GM12878 (cell line): Measurements from ENCODE around the gene SBNO2.
"Not testable (repeated sequence)": the region's sequence is repeated elsewhere in the genome, so short reads cannot be mapped to it uniquely, and the experiment has no call there.

Source experiments
- BACH1 ChIP-seq: fragments of 450-650 bp; IDR thresholded peaks from 2 replicates; pipeline ENCODE4 v1.6.1; 2017; ENCODE audit warnings: mild to moderate bottlenecking, borderline replicate concordance
- CTCF ChIP-seq, 3 experiments: IDR thresholded peaks in 2 of 3; conservative IDR thresholded peaks in 1 of 3; 2 replicates each; pipeline ENCODE4 v1.5.1; 2011; ENCODE audit warnings: low read depth in 3 of 3, low read length in 3 of 3, mild to moderate bottlenecking in 3 of 3, control low read depth in 2 of 3, moderate library complexity in 2 of 3, inconsistent platforms in 1 of 3, mixed read lengths in 1 of 3; ENCODE audit not compliant: control insufficient read depth in 2 of 3, insufficient read depth in 1 of 3; ENCODE audit errors: extremely low read depth in 1 of 3
- EP300 ChIP-seq, 2 experiments: fragments of 150-350 bp in 1 of 2; IDR thresholded peaks; 2 replicates each; pipeline ENCODE4 v1.6.1; 2011 to 2012; ENCODE audit warnings: low read depth in 2 of 2, low read length in 2 of 2, borderline replicate concordance in 1 of 2, improper control_type of control experiment in 1 of 2, inconsistent platforms in 1 of 2; ENCODE audit not compliant: control insufficient read depth in 1 of 2
- NFIC ChIP-seq: IDR thresholded peaks from 2 replicates; pipeline ENCODE4 v1.6.1; 2012; ENCODE audit warnings: low read depth, mild to moderate bottlenecking, inconsistent platforms, low read length, moderate library complexity
- NFYB ChIP-seq: IDR thresholded peaks from 2 replicates; pipeline ENCODE4 v1.6.1; 2011; ENCODE audit warnings: low read depth, mild to moderate bottlenecking, low read length, improper control_type of control experiment, moderate library complexity; ENCODE audit not compliant: insufficient read depth
- NR2C2 ChIP-seq: IDR thresholded peaks from 2 replicates; pipeline ENCODE4 v1.6.1; 2011; ENCODE audit warnings: borderline replicate concordance, low read depth; ENCODE audit not compliant: control insufficient read depth, insufficient read length
- RBBP5 ChIP-seq: fragments of 200-600 bp; sonication (generic); conservative IDR thresholded peaks from 2 replicates; pipeline ENCODE4 v1.6.1; 2016
- RELA ChIP-seq: fragments of 450-650 bp; IDR thresholded peaks from 2 replicates; pipeline ENCODE4 v1.8.0; 2014; ENCODE audit warnings: borderline replicate concordance; ENCODE audit not compliant: partially characterized antibody
- TARDBP ChIP-seq: IDR thresholded peaks from 2 replicates; pipeline ENCODE4 v1.6.1; 2016; ENCODE audit warnings: borderline replicate concordance
- TCF12 ChIP-seq: IDR thresholded peaks from 2 replicates; pipeline ENCODE4 v1.6.1; 2011; ENCODE audit warnings: low read depth, mild to moderate bottlenecking, low read length

- TF ChIP-seq RBBP5; CTCF (IDR thresholded peaks at IDR 0.05 in 2 of 3, conservative IDR thresholded peaks at IDR 0.05 in 1 of 3; ENCODE audit: control insufficient read depth in 2 of 3, extremely low read depth in 1 of 3, insufficient read depth in 1 of 3, low read depth in 3 of 3, low read length in 3 of 3); NFIC; RELA; NR2C2; TARDBP; EP300 (IDR thresholded peaks at IDR 0.05; ENCODE audit: borderline replicate concordance in 1 of 2, control insufficient read depth in 1 of 2, low read depth in 2 of 2, low read length in 2 of 2); TCF12; NFYB; BACH1: not testable (repeated sequence)
Measured at GRCh38 chr19:1114728-1115127, 59.3 kb downstream of the SBNO2 start.
